GM23338 (cell line): ENCODE measurements around the gene TPRG1. TPM values are rescaled to one million over a fixed set of nuclear protein-coding genes. Genes with fewer than 3 reads are reported as not detected.

ENCODE experiments used
- ATAC-seq: fragments of 200-7000 bp; cut with Tn5 transposase; 3 replicates; pipeline ENCODE4 v1.9.1; 2020
- DNase-seq: peaks from one replicate; pipeline ENCODE4 v3.0.0-alpha.2; 2015; ENCODE audit warnings: low spot score
- H2AFZ ChIP-seq: fragments of 200-600 bp; sonication (generic); 2 replicates; pipeline ENCODE4 v1.8.0; 2016; ENCODE audit warnings: antibody characterized with exemption, mild to moderate bottlenecking, moderate library complexity
- H3F3A ChIP-seq: fragments of 200-600 bp; sonication (generic); replicated peaks from 2 replicates; pipeline ENCODE4 v1.8.0; 2017; ENCODE audit warnings: antibody characterized with exemption, mixed run types, low read depth
- H3K27ac ChIP-seq: fragments of 200-600 bp; sonication (generic); 2 replicates; pipeline ENCODE4 v1.6.1; 2016; ENCODE audit warnings: low read depth
- H3K27me3 ChIP-seq: fragments of 200-600 bp; sonication (generic); 2 replicates; pipeline ENCODE4 v1.8.0; 2016; ENCODE audit warnings: mild to moderate bottlenecking, mixed run types, moderate library complexity; ENCODE audit not compliant: insufficient read depth
- H3K36me3 ChIP-seq: fragments of 200-600 bp; sonication (generic); 2 replicates; pipeline ENCODE4 v1.8.0; 2016; ENCODE audit warnings: mild to moderate bottlenecking; ENCODE audit not compliant: insufficient read depth
- H3K4me1 ChIP-seq: fragments of 200-600 bp; sonication (generic); 2 replicates; pipeline ENCODE4 v1.8.0; 2016; ENCODE audit warnings: mild to moderate bottlenecking, moderate library complexity; ENCODE audit not compliant: insufficient read depth
- H3K4me2 ChIP-seq: fragments of 200-600 bp; sonication (generic); 2 replicates; pipeline ENCODE4 v1.7.1; 2017; ENCODE audit warnings: mixed run types
- H3K4me3 ChIP-seq: fragments of 200-600 bp; sonication (generic); 2 replicates; pipeline ENCODE4 v1.6.1; 2016; ENCODE audit warnings: mixed run types
- H3K79me2 ChIP-seq: fragments of 200-600 bp; sonication (generic); replicated peaks from 2 replicates; pipeline ENCODE4 v1.8.0; 2017; ENCODE audit warnings: mild to moderate bottlenecking; ENCODE audit not compliant: insufficient read depth
- H3K9me2 ChIP-seq: fragments of 200-600 bp; sonication (generic); 2 replicates; pipeline ENCODE4 v1.8.0; 2017; ENCODE audit not compliant: insufficient read depth
- H4K20me1 ChIP-seq: fragments of 200-600 bp; sonication (generic); replicated peaks from 2 replicates; pipeline ENCODE4 v1.8.0; 2017; ENCODE audit warnings: mild to moderate bottlenecking; ENCODE audit not compliant: insufficient read depth
- H3K27ac Mint-ChIP-seq: 2 replicates; pipeline ENCODE4 v1.8.0; 2020; ENCODE audit warnings: inconsistent platforms, mild to moderate bottlenecking, moderate library complexity, mixed read lengths
- H3K27me3 Mint-ChIP-seq: 3 replicates; pipeline ENCODE4 v1.8.0; 2022; ENCODE audit warnings: low read depth, mild to moderate bottlenecking, moderate library complexity, mixed read lengths, inconsistent platforms; ENCODE audit not compliant: insufficient read depth, poor library complexity
- H3K36me3 Mint-ChIP-seq: 3 replicates; pipeline ENCODE4 v1.8.0; 2021; ENCODE audit warnings: low read depth, mild to moderate bottlenecking, inconsistent platforms, moderate library complexity, mixed read lengths
- H3K4me1 Mint-ChIP-seq: 3 replicates; pipeline ENCODE4 v1.8.0; 2020; ENCODE audit warnings: mild to moderate bottlenecking, inconsistent platforms, mixed read lengths
- H3K4me3 Mint-ChIP-seq: 3 replicates; pipeline ENCODE4 v1.8.0; 2021; ENCODE audit warnings: moderate library complexity, mild to moderate bottlenecking, inconsistent platforms, mixed read lengths
- H3K9me3 Mint-ChIP-seq: 3 replicates; pipeline ENCODE4 v1.8.0; 2020; ENCODE audit warnings: moderate library complexity, mild to moderate bottlenecking, inconsistent platforms, mixed read lengths
- CREB1 ChIP-seq: fragments of 250-450 bp; sonication (Bioruptor Pico); IDR thresholded peaks from 2 replicates; pipeline ENCODE4 v1.5.0; 2020; ENCODE audit warnings: low read depth, mild to moderate bottlenecking, moderate library complexity
- ETS1 ChIP-seq: IDR thresholded peaks from 2 replicates; pipeline ENCODE4 v1.6.1; 2016; ENCODE audit warnings: antibody characterized with exemption
- EZH2 ChIP-seq: fragments of 200-600 bp; sonication (generic); IDR thresholded peaks from one replicate; pipeline ENCODE4 v1.8.0; 2017; ENCODE audit warnings: antibody characterized with exemption, mild to moderate bottlenecking, low read depth; ENCODE audit not compliant: unreplicated experiment
- EZH2phosphoT487 ChIP-seq: fragments of 200-600 bp; sonication (generic); IDR thresholded peaks from one replicate; pipeline ENCODE4 v1.8.1; 2018; ENCODE audit warnings: antibody characterized with exemption; ENCODE audit not compliant: unreplicated experiment
- JUNB ChIP-seq: IDR thresholded peaks from one replicate; pipeline ENCODE4 v1.6.1; 2016; ENCODE audit warnings: antibody characterized with exemption; ENCODE audit not compliant: unreplicated experiment
- POLR2AphosphoS5 ChIP-seq: IDR thresholded peaks from 2 replicates; pipeline ENCODE4 v1.6.1; 2016; ENCODE audit warnings: antibody characterized with exemption, low read depth
- STAT1 ChIP-seq: IDR thresholded peaks from one replicate; pipeline ENCODE4 v1.6.1; 2016; ENCODE audit warnings: antibody characterized with exemption; ENCODE audit not compliant: unreplicated experiment
- ZNF114 ChIP-seq: fragments of 250-450 bp; sonication (Bioruptor Pico); IDR thresholded peaks from 2 replicates; pipeline ENCODE4 v1.5.0; 2020; ENCODE audit warnings: mild to moderate bottlenecking, moderate library complexity
- ZNF331 ChIP-seq: fragments of 250-450 bp; sonication (Bioruptor Pico); IDR thresholded peaks from 2 replicates; pipeline ENCODE4 v1.5.0; 2020; ENCODE audit warnings: low read depth, mild to moderate bottlenecking, moderate library complexity
- polyA plus RNA-seq: library from polyadenylated mRNA; unstranded; fragments of >200 nt; fragmentation: Nextera tagmentation; extraction: Ambion mirVana; gene quantifications from 2 replicates; pipeline ENCODE4 v1.2.1, GENCODE V29; 2016
- total RNA-seq: library from RNA; depleted of rRNA; stranded (reverse); fragments of >200 nt; shearing (Covaris generic); gene quantifications from 2 replicates; pipeline ENCODE4 v1.2.3, GENCODE V29; 2014
- TF ChIP-seq, protein P1 (sequence below), 2 experiments: fragments of 200-600 bp in 1 of 2; sonication (generic) in 1 of 2; conservative IDR thresholded peaks; 2 replicates each; pipeline versions ENCODE4 v1.5.1 to v1.6.1; 2016 to 2017; ENCODE audit warnings: antibody characterized with exemption in 2 of 2, low read depth in 2 of 2, mild to moderate bottlenecking in 2 of 2, moderate library complexity in 1 of 2
- TF ChIP-seq, protein P2 (sequence below): IDR thresholded peaks from one replicate; pipeline ENCODE4 v1.6.1; 2018; ENCODE audit warnings: antibody characterized with exemption; ENCODE audit not compliant: unreplicated experiment

TPRG1 gene
- total and polyA plus RNA-seq, 2 experiments from 2014 or later = 0.74 to 1.7 TPM

GRCh38 chr3:189258261-189258660 lies 86.5 kb downstream of the TPRG1 start:
- H3K4me1 ChIP-seq = no peaks in the 10 kb centered on the region
- DNase-seq (no peak), ATAC-seq (no peak)
- H3K4me1 Mint-ChIP-seq = no peaks in the 10 kb centered on the region
- H3K9me3 Mint-ChIP-seq = peaks cover 3% of the 10 kb centered on the region; the same call in 1 of the 3 replicates
- no peaks in the 10 kb centered on the region for H3F3A ChIP-seq
- H3K36me3 ChIP-seq = no peaks in the 10 kb centered on the region
- 0 out of 2 replicates have a peak, but pooled peaks cover 3% of the 10 kb centered on the region for H3K9me2 ChIP-seq
- no peaks in the 10 kb centered on the region for H3K27me3 Mint-ChIP-seq
- H3K36me3 Mint-ChIP-seq = no peaks in the 10 kb centered on the region
- no peak overlapping the region for H3K4me2 ChIP-seq
- no peaks in the 10 kb centered on the region for H3K27me3 ChIP-seq
- H3K79me2 ChIP-seq = no peaks in the 10 kb centered on the region
- H3K27ac ChIP-seq = no peak overlapping the region
- H3K4me3 Mint-ChIP-seq = no peak overlapping the region
- H4K20me1 ChIP-seq = no peaks in the 10 kb centered on the region
- H3K27ac Mint-ChIP-seq = no peak overlapping the region
- no peak overlapping the region for H3K4me3 ChIP-seq
- no peak overlapping the region for H2AFZ ChIP-seq
- TF ChIP-seq, protein P1, sequence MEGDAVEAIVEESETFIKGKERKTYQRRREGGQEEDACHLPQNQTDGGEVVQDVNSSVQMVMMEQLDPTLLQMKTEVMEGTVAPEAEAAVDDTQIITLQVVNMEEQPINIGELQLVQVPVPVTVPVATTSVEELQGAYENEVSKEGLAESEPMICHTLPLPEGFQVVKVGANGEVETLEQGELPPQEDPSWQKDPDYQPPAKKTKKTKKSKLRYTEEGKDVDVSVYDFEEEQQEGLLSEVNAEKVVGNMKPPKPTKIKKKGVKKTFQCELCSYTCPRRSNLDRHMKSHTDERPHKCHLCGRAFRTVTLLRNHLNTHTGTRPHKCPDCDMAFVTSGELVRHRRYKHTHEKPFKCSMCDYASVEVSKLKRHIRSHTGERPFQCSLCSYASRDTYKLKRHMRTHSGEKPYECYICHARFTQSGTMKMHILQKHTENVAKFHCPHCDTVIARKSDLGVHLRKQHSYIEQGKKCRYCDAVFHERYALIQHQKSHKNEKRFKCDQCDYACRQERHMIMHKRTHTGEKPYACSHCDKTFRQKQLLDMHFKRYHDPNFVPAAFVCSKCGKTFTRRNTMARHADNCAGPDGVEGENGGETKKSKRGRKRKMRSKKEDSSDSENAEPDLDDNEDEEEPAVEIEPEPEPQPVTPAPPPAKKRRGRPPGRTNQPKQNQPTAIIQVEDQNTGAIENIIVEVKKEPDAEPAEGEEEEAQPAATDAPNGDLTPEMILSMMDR (conservative IDR thresholded peaks at IDR 0.05; ENCODE audit: low read depth in 2 of 2) = peak; percentile 28 to 50
- TF ChIP-seq JUNB (no peak), POLR2AphosphoS5 (no peak), ETS1 (no peak), ZNF114 (no peak), EZH2phosphoT487 (no peak), ZNF331 (CRISPR knock-in tag) (no peak)

GRCh38 chr3:189260556-189261493 lies 89.1 kb downstream of the TPRG1 start:
- no peaks in the 10 kb centered on the region for H3K27me3 ChIP-seq
- no peak overlapping the region for H3K4me3 ChIP-seq
- no peak overlapping the region for H3K27ac ChIP-seq
- no peak overlapping the region for H2AFZ ChIP-seq
- no peaks in the 10 kb centered on the region for H3K79me2 ChIP-seq
- no peaks in the 10 kb centered on the region for H3K36me3 Mint-ChIP-seq
- H4K20me1 ChIP-seq = no peaks in the 10 kb centered on the region
- DNase-seq (no peak), ATAC-seq (no peak)
- H3K27ac Mint-ChIP-seq = no peak overlapping the region
- H3K4me2 ChIP-seq = no peak overlapping the region
- no peaks in the 10 kb centered on the region for H3K9me3 Mint-ChIP-seq
- 0 out of 2 replicates have a peak, but pooled peaks cover 3% of the 10 kb centered on the region for H3K9me2 ChIP-seq
- no peaks in the 10 kb centered on the region for H3K4me1 Mint-ChIP-seq
- no peaks in the 10 kb centered on the region for H3K27me3 Mint-ChIP-seq
- no peaks in the 10 kb centered on the region for H3K36me3 ChIP-seq
- no peaks in the 10 kb centered on the region for H3K4me1 ChIP-seq
- H3K4me3 Mint-ChIP-seq = no peak overlapping the region
- no peaks in the 10 kb centered on the region for H3F3A ChIP-seq
- TF ChIP-seq ETS1 (no peak), STAT1 (no peak), CREB1 (CRISPR knock-in tag) (no peak), EZH2 (no peak)
- TF ChIP-seq, protein P2, sequence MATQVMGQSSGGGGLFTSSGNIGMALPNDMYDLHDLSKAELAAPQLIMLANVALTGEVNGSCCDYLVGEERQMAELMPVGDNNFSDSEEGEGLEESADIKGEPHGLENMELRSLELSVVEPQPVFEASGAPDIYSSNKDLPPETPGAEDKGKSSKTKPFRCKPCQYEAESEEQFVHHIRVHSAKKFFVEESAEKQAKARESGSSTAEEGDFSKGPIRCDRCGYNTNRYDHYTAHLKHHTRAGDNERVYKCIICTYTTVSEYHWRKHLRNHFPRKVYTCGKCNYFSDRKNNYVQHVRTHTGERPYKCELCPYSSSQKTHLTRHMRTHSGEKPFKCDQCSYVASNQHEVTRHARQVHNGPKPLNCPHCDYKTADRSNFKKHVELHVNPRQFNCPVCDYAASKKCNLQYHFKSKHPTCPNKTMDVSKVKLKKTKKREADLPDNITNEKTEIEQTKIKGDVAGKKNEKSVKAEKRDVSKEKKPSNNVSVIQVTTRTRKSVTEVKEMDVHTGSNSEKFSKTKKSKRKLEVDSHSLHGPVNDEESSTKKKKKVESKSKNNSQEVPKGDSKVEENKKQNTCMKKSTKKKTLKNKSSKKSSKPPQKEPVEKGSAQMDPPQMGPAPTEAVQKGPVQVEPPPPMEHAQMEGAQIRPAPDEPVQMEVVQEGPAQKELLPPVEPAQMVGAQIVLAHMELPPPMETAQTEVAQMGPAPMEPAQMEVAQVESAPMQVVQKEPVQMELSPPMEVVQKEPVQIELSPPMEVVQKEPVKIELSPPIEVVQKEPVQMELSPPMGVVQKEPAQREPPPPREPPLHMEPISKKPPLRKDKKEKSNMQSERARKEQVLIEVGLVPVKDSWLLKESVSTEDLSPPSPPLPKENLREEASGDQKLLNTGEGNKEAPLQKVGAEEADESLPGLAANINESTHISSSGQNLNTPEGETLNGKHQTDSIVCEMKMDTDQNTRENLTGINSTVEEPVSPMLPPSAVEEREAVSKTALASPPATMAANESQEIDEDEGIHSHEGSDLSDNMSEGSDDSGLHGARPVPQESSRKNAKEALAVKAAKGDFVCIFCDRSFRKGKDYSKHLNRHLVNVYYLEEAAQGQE = no peak
